Measurements from ENCODE around the gene HSPB6.
"Not testable (repeated sequence)": the region's sequence is repeated elsewhere in the genome, so short reads cannot be mapped to it uniquely, and the experiment has no call there.

The HSPB6 gene

GRCh38 chr19:35756377-35757230 is at the start of gene HSPB6:
HSPB6 (minus strand) TSS chr19:35757029; CDS start chr19:35757008, 21 bp downstream.
- no peak for DNase-seq

- no peak for DNase-seq
Measured at GRCh38 chr19:35806597-35806996, 49.8 kb upstream of the HSPB6 start.

- no peak for DNase-seq
Measured at GRCh38 chr19:35805526-35806102, 48.8 kb upstream of the HSPB6 start.

- no peak for DNase-seq
Measured at GRCh38 chr19:35801828-35802227, 45.0 kb upstream of the HSPB6 start.

- no peak for DNase-seq
Measured at GRCh38 chr19:35797663-35798062, 40.8 kb upstream of the HSPB6 start.

GRCh38 chr19:35796645-35797542 is 40.1 kb upstream of the HSPB6 start:
- no peak for DNase-seq

GRCh38 chr19:35795564-35795963 is 38.7 kb upstream of the HSPB6 start:
- not testable (repeated sequence) for DNase-seq

GRCh38 chr19:35793381-35794165 is 36.7 kb upstream of the HSPB6 start:
- no peak for DNase-seq

- DNase-seq, result no peak
Measured at GRCh38 chr19:35792888-35793287, 36.1 kb upstream of the HSPB6 start.

- no peak for DNase-seq
Measured at GRCh38 chr19:35792312-35792711, 35.5 kb upstream of the HSPB6 start.

GRCh38 chr19:35791814-35792279 is 35.0 kb upstream of the HSPB6 start:
- no peak for DNase-seq

GRCh38 chr19:35790981-35791813 is 34.4 kb upstream of the HSPB6 start:
- DNase-seq, result no peak

GRCh38 chr19:35789978-35790944 is 33.4 kb upstream of the HSPB6 start:
- DNase-seq, result no peak

- DNase-seq, result no peak
Measured at GRCh38 chr19:35789195-35789977, 32.6 kb upstream of the HSPB6 start.

- DNase-seq, result no peak
Measured at GRCh38 chr19:35788205-35788960, 31.6 kb upstream of the HSPB6 start.

GRCh38 chr19:35787227-35787799 is 30.5 kb upstream of the HSPB6 start:
- DNase-seq, result no peak

- no peak for DNase-seq
Measured at GRCh38 chr19:35786299-35787160, 29.7 kb upstream of the HSPB6 start.
